Ovary (tissue), 3 donors: ENCODE data around the gene SRSF5.

Experiments
- CTCF ChIP-seq, 3 donors: fragments of 450-650 bp in 2 of 3; fragments of 200-600 bp in 1 of 3; IDR thresholded peaks; one replicate each; pipeline versions ENCODE4 v1.5.1 to v1.8.0; 2016 to 2022; ENCODE audit warnings: antibody characterized with exemption in 3 of 3, mild to moderate bottlenecking in 1 of 3
- EP300 ChIP-seq: sonication (generic); formaldehyde crosslinking; IDR thresholded peaks from one replicate; pipeline ENCODE4 v1.6.1; 2017; ENCODE audit warnings: antibody characterized with exemption
- POLR2A ChIP-seq: fragments of 450-650 bp; IDR thresholded peaks from one replicate; pipeline ENCODE4 v1.6.1; 2017; ENCODE audit warnings: antibody characterized with exemption, mild to moderate bottlenecking, moderate library complexity
- donor health status: DM: no; HTN: no; CAD: no.

DNA sequence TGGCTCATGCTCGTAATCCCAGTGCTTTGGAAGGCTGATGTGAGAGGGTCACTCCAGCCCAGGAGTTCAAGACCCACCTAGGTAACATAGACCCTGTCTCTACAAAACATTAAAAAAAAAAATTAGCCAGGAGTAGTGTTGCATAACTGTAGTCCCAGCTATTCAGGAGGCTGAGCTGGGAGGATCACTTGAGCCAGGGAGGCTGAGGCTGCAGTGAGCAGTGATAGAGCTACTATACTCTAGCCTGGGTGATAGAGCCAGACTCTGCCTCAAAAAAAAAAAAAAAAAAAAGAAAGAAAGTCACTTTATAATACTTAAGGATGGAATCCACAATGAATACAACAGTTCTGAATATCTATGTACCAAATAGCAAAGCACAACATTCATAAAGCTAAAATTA is 40.2 kb downstream of the SRSF5 start:
- TF ChIP-seq EP300 (no peak), POLR2A (no peak), CTCF (IDR thresholded peaks at IDR 0.05) (no peak)
